Stimulated activated CD4-positive, alpha-beta T cell treated with anti-CD3 and anti-CD28 coated beads, TNF-alpha, amount 100 ng/mL, for 24 hours (primary cell): ENCODE measurements around the gene LRCH1.

Source experiments
- DNase-seq, 3 experiments: peaks; one replicate each; pipeline ENCODE4 v3.0.0-alpha.2; 2020; ENCODE audit warnings: low read depth in 3 of 3

Gene LRCH1

DNA sequence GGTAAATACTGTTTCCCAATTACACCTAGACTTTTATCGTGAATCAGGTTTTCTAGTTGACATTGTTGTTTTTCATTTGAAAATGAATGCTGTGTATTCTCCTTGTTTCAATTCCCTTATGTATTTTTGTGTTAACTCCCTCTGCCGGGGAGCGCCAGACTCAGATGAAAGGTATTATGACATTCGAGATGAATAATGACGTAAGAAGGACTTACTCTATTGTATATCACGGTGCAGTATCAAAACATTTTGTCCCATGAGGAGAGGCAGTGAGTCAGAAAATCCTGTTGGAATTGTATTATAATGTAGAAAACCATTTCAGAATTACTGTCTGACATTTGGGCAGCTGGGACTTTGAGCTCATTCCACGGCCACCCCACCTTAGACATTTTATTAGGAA is 61.6 kb downstream of the LRCH1 start:
- no peak for DNase-seq

DNA sequence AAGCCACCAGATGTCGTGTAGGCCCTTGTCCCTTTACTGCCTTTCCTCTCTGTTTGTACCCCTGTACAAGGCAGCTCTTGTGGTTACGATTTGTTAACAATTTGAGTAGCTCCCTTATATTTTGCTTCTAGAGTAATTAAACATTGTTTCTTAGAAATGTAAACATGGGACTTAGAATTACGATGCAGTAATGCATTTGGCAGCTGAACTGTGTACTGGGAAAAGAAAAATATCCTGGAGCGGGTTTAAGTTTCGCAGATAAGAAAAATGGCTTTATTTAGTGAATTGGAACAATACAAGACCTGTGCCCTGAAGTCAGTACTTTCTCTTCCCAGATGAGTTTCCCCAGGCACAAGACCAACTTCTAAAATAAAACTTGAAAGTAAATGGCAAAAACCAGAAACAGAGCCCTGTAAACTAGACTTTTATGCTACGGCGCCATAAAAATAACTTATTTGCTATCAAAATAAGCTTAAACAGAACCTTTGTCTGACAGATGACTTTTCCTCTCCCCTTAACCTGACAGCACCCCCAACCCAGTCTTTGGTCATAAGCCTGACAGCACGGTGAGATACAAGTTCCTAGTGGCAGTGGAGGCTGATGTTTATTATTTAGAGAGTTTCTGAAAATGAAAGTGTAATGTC is 63.0 kb downstream of the LRCH1 start:
- DNase-seq: no peak

DNA sequence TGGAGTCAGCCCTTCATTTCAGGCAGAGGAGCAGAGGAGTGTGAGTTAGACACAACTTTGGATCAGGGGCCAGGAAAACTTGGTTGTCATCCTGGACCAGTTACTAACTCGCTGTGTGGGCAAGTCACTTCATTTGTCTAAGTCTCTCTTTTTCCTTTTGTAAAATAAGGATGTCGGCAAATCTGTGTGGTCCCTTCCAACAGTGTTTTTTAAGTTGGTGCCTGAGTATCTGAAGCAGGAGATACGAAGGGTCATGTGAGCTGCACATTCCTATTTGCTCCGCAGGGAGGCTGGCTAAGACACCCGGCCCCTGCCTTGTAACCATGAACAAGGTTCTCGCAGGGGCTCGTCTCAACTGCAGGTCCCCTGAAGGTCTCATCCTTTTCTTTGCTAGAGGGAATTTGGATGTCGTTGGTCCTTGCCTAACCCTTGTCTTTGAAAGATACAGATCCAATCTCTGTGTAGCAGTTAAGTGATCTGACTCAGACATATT is 64.3 kb downstream of the LRCH1 start:
- DNase-seq: no peak

DNA sequence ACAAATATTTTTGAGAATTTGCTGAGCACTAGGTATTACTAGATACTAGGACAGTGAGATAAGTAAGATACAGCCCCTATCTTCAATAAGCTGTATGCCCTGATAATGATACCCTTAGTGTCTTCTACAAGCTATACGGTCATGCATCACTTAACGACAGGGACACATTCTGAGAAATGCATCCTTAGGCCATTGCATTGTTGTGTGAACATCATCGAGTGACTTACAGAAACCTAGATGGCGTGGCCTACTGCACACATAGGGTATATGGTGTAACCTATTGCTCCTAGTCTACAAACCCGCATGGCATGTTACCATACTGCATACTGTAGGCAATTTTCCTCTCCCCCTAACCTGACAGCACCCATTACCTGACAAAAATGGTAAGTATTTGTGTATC is 64.9 kb downstream of the LRCH1 start:
- no peak for DNase-seq

DNA sequence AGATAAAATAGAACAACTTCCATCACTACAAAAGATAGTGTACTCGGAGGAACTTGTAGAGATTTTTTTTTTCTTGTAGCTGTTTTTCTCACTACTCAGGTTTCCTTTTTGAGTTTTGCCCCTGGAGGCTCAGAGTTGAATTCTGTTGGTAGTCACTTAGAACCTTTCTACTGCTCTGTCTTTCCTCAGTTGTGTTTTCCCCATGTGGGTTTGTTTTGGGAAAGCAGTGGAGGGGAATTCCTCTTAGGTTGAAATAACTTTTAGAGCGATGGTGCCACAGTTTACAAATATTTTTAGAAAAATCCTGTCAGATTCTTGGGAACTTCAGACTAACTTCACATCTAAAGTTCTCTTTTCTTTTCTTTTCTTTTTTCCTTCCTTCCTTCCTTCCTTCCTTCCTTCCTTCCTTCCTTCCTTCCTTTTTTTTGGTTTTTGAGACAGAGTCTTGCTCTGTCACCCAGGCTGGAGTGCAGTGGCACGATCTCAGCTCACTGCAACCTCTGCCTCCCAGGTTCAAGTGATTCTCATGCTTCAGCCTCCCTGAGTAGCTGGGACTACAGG is 65.8 kb downstream of the LRCH1 start:
- DNase-seq: no peak

DNA sequence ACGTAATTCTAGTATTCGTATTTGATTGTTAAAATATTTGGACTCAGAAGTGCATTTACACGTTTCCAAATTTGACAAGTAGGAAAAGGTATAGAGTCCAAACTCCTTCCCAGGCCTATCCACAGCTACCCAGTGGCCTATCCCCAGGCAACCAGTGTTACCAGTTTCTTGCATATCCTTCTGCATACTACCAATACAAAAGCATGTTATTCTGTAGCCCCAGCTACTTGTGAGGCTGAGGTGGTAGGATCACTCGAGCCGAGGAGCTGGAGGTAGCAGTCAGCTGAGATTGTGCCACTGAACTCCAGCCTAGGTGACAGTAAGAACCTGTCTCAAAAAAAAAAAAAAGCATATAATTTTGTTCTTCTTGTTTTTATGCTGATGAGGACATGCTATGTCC is 67.1 kb downstream of the LRCH1 start:
- DNase-seq: no peak

DNA sequence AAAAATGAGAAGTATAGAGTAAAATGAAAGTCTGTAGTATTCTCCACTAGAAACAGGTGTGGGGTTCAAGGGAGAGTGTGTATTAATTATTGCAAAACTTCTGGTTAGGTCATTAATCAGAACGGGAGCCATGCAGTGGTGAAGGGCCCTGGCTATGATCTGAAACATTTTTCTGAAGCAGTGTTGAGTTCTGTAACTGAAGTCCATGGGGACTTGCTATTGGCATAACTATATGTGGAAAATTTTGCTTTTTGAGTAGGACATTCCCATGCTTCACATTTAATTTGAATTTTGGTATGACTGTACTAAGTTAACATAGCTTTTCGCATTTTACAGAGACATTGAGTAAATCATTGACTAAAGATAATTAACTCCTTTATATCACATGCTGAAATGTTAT is 67.5 kb downstream of the LRCH1 start:
- no peak for DNase-seq

DNA sequence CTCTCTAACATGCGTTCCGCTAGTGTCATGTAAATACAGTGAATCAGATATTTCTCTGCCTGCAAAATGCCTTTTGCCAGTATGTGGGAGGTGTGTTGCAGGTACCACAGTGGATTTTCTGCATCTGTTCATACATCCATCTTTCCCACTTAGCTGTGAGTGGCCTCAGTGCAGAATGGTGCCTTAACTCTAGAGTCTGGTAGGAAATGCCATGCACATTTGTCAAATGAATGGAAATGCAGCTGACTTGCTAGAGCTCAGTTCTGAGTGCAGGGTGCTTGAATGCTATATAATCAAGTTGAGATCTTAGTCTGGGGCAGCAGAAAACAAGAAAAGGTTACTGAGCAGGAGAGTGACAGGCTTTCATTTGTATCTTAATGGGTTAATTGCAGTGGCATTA is 68.2 kb downstream of the LRCH1 start:
- no peak for DNase-seq

DNA sequence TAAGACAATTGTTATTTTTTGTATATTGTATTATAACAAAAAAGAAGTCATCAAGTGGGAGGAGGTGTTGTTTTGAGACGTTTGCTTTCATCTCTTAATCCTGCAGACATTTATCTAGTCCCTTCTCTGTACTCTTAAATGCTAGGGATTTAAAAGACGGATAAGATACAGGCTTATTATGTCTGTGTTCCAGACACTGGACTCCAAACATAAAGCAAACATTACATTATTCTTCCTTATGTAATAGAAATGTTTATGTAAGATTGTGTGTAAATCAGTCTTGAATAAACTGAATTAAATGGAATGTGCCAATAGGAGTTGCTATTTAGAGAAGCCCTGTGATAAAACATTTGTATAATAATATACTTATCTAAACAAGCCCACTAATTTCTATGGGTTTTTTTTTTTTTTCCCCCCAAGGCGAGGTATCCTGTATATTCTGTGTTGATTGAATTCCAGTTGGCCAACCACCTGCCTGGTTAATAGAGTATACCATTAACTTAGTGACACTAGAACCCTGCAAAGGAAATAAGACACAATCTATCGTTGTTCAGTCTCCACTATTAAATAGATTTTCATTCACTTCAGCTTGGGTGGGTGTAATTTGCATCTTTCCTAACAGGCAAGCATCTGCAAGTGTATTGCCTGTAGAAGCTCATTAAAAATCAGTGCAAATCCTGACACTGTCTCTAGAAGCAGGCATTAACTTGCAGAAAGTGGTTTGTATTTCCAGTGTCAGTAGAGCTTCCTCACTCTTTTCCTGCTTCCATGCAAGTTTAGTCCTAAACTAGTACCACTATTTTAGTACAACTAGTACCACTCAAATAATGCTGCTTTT is 69.0 kb downstream of the LRCH1 start:
- DNase-seq: no peak

DNA sequence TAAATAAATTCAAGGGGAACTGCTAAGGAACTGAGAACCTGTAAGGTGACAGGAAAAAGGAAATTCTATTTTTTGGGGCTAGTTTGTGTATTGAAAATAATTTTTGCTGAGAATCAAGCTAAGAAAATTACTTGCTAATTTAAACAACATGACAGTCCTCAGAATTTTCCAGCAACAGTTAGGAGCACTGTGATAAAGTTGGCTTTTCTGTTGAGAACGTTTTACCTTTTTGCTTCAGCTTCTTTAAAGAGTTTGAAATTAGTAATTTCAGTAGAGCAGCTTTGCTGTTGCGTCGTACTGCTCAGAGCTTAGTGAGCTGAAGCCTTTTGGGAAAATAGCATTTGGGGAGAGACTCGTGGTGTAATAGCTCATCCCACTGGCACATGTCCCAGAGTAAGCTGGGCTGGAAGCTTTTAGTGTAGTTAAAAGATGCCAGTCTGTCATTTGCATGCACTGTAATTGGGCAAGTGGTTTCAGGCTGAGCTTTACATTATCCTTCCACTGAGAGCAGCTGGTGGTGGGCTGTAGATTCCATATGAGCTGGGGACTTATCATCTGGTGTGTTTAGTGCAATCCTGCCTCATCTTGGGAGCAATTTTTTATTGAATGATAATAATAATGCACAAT is 69.8 kb downstream of the LRCH1 start:
- no peak for DNase-seq

DNA sequence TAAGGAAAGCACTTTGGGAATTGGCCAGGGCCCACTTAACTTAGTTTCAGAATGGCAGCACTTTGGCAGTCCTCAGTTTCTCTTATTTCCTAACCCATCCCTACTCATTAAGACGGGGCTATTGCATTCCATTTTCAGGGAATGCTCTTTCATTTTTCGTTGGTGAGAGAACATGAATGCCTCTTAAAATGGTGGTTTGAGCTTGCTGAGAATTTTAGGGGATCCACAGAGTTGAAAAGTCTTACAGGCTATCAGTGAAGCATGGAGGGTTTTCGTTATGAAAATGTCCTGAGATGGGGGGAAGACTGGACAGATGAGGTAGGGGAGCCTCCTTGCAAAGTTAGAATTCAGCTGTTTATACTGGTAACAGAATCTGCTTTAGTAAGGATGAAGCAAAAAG is 71.4 kb downstream of the LRCH1 start:
- no peak for DNase-seq

DNA sequence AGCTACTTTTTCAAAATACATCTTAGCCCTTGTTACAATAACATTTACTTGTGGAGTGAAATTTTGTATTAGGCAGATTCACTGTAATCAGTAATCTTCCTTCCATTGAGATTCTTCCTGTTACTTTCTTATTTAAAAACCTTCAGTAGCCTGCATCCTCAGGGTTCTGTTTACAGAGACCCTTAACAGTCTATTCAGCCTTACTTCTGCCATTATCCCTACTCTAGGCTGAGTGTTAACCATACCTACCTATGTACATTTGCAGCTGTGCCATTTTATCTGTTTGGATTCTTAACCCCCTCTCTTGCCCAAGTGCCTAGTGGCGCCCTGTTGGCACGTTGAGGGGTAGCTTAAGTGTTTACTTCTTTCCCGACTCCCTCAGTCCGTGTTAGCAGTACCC is 71.9 kb downstream of the LRCH1 start:
- DNase-seq: no peak

DNA sequence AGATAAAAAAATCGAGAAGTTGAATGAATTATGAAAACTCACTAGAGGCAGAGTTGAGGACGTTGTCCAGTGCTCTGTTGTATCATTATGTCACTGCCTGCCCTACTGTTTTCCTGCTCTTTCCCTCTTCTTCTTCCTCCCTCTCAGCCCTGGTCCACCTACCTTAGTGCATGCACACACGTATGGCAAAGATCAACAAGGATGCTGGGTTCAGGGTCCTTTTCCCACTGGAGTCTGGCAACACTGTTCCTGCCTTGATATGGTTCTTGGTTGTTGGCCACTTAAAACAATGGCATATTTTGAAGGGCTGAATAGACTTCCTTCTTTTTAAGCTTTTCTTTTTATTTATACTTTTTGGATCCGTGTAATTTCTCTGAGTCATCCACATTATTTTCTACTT is 74.5 kb downstream of the LRCH1 start:
- DNase-seq: no peak

DNA sequence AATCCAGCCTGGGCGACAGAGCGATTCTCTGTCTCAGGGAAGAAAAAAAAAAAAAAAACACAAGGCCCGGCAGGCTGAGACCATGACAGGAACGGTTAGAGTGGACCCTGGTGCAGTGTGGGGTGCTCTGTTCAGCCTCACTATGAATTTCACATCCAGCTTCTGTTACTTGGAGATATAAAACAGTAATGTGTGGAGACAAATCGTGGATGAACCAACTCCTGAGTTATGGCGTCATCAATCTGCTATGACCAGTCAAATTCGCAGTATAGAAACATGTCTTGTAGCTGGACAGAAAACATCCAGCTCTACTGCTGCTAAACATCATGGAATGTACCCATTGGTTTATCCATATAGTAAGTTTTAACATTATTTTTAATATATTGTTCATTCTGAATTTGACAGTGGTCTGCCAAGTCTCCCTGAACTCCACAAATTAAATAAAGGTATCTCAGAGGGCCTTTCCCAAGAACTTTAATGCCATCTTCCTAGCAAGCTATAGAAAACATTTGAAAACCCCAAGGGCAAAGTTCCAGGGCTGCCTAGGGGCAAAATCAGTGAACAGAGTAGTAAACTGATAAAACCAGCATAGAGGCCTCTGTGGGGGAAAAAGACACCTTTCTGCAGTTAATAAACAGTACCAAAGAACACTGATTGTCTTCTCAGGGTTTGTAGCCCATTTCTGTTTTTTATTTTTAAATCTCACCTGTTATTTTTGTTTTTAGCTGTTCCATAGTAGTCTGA is 75.8 kb downstream of the LRCH1 start:
- DNase-seq: no peak

DNA sequence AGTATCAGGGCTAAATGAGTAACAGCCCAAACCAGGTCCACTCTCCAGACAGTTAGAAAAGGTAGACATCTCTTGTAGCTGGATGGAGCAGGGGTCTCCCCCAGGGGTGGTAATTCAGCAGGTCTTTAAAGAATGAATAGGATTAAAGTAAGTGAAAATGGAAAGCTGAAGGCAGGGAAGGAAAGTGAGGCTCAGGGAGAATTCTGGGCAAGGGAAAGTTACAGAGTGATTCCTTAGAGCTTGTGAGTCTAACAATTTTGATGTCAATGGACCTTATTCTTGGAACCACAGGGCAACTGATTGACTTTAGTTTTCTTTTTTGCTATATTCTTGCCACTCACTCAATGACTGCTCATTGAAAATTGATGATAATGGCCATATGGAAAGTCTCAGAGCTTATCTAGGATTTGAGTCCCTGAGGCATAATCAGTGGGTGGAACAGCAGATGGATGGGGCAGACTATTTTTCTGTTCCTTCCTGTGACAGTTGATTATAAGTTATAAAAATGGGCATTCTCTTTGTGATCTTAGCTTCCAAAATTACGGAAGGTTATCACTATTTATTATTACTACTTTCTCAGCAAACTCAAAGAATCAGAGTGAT is 76.9 kb downstream of the LRCH1 start:
- DNase-seq: no peak

DNA sequence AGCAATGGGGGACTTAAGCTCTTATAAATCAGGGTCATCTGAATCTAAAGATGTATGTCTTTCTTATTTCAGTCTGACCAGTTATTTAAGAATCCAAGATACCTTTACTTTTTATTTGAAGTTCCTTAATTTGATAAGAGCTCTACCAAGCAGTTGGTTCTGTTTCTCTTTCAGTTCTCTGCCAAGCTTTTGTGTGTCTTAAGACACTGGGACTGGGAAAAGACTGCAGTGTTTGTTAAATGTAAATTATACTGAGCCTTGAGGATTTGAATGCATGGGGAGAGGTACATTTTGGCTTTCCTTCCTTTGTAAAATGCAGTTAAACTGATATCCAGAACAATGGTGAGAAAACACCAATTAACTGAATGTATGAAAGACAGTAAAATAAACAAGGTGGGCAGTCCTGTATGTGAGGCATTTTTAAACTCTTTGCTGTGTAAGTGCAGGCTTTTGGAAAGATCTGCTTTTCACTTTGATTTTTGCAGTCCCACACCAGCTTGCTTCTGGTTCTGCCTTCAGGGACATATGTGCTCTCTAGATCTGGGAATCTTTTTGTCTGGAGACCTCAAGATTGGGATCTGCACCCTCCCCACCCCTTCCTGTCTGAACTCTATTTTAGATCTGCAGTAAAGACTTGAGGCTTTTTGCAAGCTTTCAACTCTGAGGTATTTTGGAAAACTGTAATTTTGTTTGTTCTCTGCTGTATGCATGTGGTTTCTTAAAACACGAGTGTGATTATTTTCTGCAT is 77.6 kb downstream of the LRCH1 start:
- DNase-seq: no peak

DNA sequence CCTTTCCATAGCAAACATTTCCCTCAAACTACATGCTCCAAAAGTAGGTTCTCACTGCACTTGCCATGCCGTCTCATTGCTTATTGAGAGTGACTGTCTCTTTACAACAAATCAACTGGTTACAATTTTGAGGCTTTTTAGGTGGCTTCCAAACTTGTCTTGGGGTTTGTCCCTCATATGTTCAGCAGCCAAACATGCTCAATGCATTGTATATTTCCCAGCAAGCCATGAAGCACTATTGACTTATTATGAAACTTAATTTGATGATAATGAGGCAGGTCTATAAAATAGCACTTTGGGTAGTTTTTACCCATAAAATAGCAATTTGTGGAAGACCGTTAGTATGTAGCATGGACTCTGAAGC is 78.2 kb downstream of the LRCH1 start:
- no peak for DNase-seq

DNA sequence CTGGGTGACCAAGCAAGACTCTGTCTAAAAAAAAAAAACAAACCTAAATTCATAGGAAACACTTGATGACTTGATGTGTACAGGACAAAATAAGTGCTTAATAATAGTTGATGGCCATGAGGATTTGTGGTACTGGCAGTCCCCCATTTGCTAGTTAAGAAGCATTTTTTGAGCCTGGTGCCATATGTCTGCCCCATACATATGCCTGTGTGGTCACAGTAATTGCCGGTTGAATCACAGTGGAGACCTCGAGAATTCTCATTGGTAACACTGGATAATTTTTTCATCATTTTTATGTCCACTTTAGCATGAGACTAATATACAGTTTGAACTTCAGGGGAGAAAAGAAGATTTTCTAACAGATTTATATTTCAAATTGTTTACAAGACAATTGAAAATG is 79.2 kb downstream of the LRCH1 start:
- DNase-seq: no peak

DNA sequence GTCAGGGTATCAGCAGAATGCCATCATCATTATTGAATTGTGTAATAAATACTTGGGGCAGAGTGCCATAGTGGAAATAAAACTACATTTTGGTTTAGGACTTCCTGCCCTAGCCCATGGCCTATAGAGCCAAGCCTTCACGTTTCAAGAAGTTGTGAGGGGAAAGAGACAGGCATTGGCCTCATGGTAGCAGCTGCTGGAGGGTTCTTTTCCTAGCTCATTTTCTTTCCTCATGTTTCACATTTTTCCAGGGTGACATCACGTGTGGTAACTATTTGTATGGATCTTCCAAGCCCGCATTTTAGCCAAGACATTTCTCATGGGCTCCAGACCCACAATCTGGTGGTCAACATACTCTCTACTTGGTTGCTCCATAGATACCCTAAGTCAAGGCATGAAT is 80.4 kb downstream of the LRCH1 start:
- no peak for DNase-seq

DNA sequence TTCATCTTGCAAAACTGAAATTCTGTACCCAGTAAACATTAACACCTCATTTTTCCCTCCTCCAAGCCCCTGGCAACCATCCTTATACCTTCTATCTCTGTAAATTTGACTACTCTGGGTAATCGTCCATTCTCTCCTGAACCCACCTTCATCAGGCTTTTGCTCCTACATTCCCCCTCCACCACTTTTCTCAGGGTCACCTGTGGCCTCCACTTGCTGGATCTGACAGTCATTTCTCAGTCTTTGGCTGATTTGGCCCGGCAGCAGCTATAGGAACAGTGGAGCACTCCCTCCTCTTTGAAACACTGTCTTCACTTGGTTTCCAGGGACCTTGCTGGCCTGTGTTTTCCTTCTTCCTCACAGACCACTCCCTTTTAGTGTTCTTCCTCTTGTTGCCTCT is 83.5 kb downstream of the LRCH1 start:
- DNase-seq: no peak

DNA sequence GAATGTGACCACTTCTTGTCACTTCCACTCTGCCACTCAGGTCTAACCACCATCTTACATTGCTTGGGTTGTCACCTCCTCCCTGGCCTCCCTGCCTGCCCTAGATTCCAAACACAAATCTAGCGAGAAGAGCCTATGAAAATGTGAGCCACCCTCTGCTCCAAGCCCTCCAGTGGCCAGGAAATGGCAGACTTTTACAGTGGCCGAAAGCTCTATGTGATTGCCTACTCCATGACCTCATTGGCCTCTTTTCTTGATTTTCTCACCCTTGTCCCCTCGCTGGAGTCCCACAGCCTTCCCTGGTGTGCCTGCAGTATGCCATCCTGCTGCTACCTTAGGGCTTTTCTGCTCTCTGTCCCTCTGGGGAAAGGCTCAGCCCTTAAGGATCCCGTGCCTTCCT is 84.2 kb downstream of the LRCH1 start:
- no peak for DNase-seq
